ENCODE data around the gene NFATC2. TPM values are rescaled to one million over a fixed set of nuclear protein-coding genes. Genes with fewer than 3 reads are reported as not detected.

The NFATC2 gene
- total RNA-seq, 3 donors from 2014 or later, result 6.2 to 7.3 (median 7.2) TPM

GRCh38 chr20:51491393-51491792 is 51.1 kb downstream of the NFATC2 start:
- TF ChIP-seq CTCF (IDR thresholded peaks at IDR 0.05), result no peak
- Histone ChIP-seq H3K9me3 (no peaks in the 10 kb centered on the region), H3K4me1 (ENCODE audit: low read depth) (peaks cover 3% of the 10 kb centered on the region), H3K4me3 (no peak overlapping the region), H3K36me3 (ENCODE audit: low read depth) (no peaks in the 10 kb centered on the region)
- ATAC-seq (no peak), DNase-seq (no peak)
- intact Hi-C loops (cut with DNase I, micrococcal nuclease), result no loop called here

- TF ChIP-seq CTCF (IDR thresholded peaks at IDR 0.05), result no peak
- Histone ChIP-seq H3K36me3 (ENCODE audit: low read depth) (no peaks in the 10 kb centered on the region), H3K4me1 (ENCODE audit: low read depth) (peaks cover 3% of the 10 kb centered on the region), H3K4me3 (no peak overlapping the region), H3K9me3 (no peaks in the 10 kb centered on the region)
- intact Hi-C loops (cut with DNase I, micrococcal nuclease), result no loop called here
- ATAC-seq (no peak), DNase-seq (no peak)
Observed at GRCh38 chr20:51490635-51491034, 51.9 kb downstream of the NFATC2 start.

- Histone ChIP-seq H3K4me3 (no peak overlapping the region), H3K4me1 (ENCODE audit: low read depth) (peaks cover 3% of the 10 kb centered on the region), H3K9me3 (no peaks in the 10 kb centered on the region), H3K36me3 (ENCODE audit: low read depth) (no peaks in the 10 kb centered on the region)
- ATAC-seq (no peak), DNase-seq (no peak)
- intact Hi-C loops (cut with DNase I, micrococcal nuclease), result no loop called here
- no peak for TF ChIP-seq CTCF (IDR thresholded peaks at IDR 0.05)
Observed at GRCh38 chr20:51489611-51490010, 52.9 kb downstream of the NFATC2 start.

GRCh38 chr20:51488331-51488730 is 54.2 kb downstream of the NFATC2 start:
- intact Hi-C loops (cut with DNase I, micrococcal nuclease), result no loop called here
- Histone ChIP-seq H3K4me3 (no peak overlapping the region), H3K4me1 (ENCODE audit: low read depth) (peaks cover 3% of the 10 kb centered on the region), H3K9me3 (no peaks in the 10 kb centered on the region), H3K36me3 (ENCODE audit: low read depth) (no peaks in the 10 kb centered on the region)
- no peak for TF ChIP-seq CTCF (IDR thresholded peaks at IDR 0.05)
- ATAC-seq, result no peak
- DNase-seq, result no peak

GRCh38 chr20:51487565-51488268 is 54.8 kb downstream of the NFATC2 start:
- intact Hi-C loops (cut with DNase I, micrococcal nuclease), result no loop called here
- Histone ChIP-seq H3K36me3 (ENCODE audit: low read depth) (no peaks in the 10 kb centered on the region), H3K9me3 (no peaks in the 10 kb centered on the region), H3K4me3 (no peak overlapping the region), H3K4me1 (ENCODE audit: low read depth) (peaks cover 3% of the 10 kb centered on the region)
- TF ChIP-seq CTCF (IDR thresholded peaks at IDR 0.05), result no peak
- DNase-seq (no peak), ATAC-seq (no peak)

GRCh38 chr20:51487076-51487475 is 55.4 kb downstream of the NFATC2 start:
- no peaks in the 10 kb centered on the region for H3K36me3 ChIP-seq (ENCODE audit: low read depth)
- DNase-seq (no peak), ATAC-seq (no peak)
- H3K4me3 ChIP-seq, result no peak overlapping the region
- H3K4me1 ChIP-seq (ENCODE audit: low read depth), result no peaks in the 10 kb centered on the region
- H3K9me3 ChIP-seq, result no peaks in the 10 kb centered on the region
- TF ChIP-seq CTCF (IDR thresholded peaks at IDR 0.05), result no peak
- intact Hi-C loops (cut with DNase I, micrococcal nuclease), result no loop called here

All from mucosa of descending colon (tissue), 3 donors.